Measurements from ENCODE around the gene TPP1.

Gene TPP1

GRCh38 chr11:6654281-6655019, 35.2 kb upstream of the TPP1 start:
- TF ChIP-seq GATA3 (IDR thresholded peaks at IDR 0.05; ENCODE audit: low read depth, low read length): no peak

- no peak for TF ChIP-seq GATA3 (IDR thresholded peaks at IDR 0.05; ENCODE audit: low read depth, low read length)
- TF ChIP-seq GATA2 (IDR thresholded peaks at IDR 0.05; ENCODE audit: low read depth, low read length): no peak
Measured at GRCh38 chr11:6653656-6654055, 34.4 kb upstream of the TPP1 start.

GRCh38 chr11:6653097-6653496, 33.9 kb upstream of the TPP1 start:
- TF ChIP-seq GATA3 (IDR thresholded peaks at IDR 0.05; ENCODE audit: low read depth, low read length): no peak
- no peak for TF ChIP-seq GATA2 (IDR thresholded peaks at IDR 0.05; ENCODE audit: low read depth, low read length)

- TF ChIP-seq GATA2 (IDR thresholded peaks at IDR 0.05; ENCODE audit: low read depth, low read length): no peak
Measured at GRCh38 chr11:6652182-6652581, 33.0 kb upstream of the TPP1 start.

- TF ChIP-seq GATA2 (IDR thresholded peaks at IDR 0.05; ENCODE audit: low read depth, low read length) (no peak), GATA3 (IDR thresholded peaks at IDR 0.05; ENCODE audit: low read depth, low read length) (no peak)
Measured at GRCh38 chr11:6650980-6651379, 31.8 kb upstream of the TPP1 start.

- no peak for TF ChIP-seq GATA3 (IDR thresholded peaks at IDR 0.05; ENCODE audit: low read depth, low read length)
- no peak for TF ChIP-seq GATA2 (IDR thresholded peaks at IDR 0.05; ENCODE audit: low read depth, low read length)
Measured at GRCh38 chr11:6650104-6650503, 30.9 kb upstream of the TPP1 start.

- TF ChIP-seq GATA2 (IDR thresholded peaks at IDR 0.05; ENCODE audit: low read depth, low read length) (no peak), GATA3 (IDR thresholded peaks at IDR 0.05; ENCODE audit: low read depth, low read length) (no peak)
Measured at GRCh38 chr11:6648501-6648900, 29.3 kb upstream of the TPP1 start.

GRCh38 chr11:6647836-6648235, 28.6 kb upstream of the TPP1 start:
- no peak for TF ChIP-seq GATA2 (IDR thresholded peaks at IDR 0.05; ENCODE audit: low read depth, low read length)
- TF ChIP-seq GATA3 (IDR thresholded peaks at IDR 0.05; ENCODE audit: low read depth, low read length): no peak

- TF ChIP-seq GATA2 (IDR thresholded peaks at IDR 0.05; ENCODE audit: low read depth, low read length): no peak
- TF ChIP-seq GATA3 (IDR thresholded peaks at IDR 0.05; ENCODE audit: low read depth, low read length): no peak
Measured at GRCh38 chr11:6646918-6647679, 27.9 kb upstream of the TPP1 start.

GRCh38 chr11:6646576-6646917, 27.3 kb upstream of the TPP1 start:
- no peak for TF ChIP-seq GATA2 (IDR thresholded peaks at IDR 0.05; ENCODE audit: low read depth, low read length)
- TF ChIP-seq GATA3 (IDR thresholded peaks at IDR 0.05; ENCODE audit: low read depth, low read length): no peak

- no peak for TF ChIP-seq GATA2 (IDR thresholded peaks at IDR 0.05; ENCODE audit: low read depth, low read length)
- TF ChIP-seq GATA3 (IDR thresholded peaks at IDR 0.05; ENCODE audit: low read depth, low read length): no peak
Measured at GRCh38 chr11:6646071-6646470, 26.8 kb upstream of the TPP1 start.

- no peak for TF ChIP-seq GATA3 (IDR thresholded peaks at IDR 0.05; ENCODE audit: low read depth, low read length)
- no peak for TF ChIP-seq GATA2 (IDR thresholded peaks at IDR 0.05; ENCODE audit: low read depth, low read length)
Measured at GRCh38 chr11:6642957-6643356, 23.7 kb upstream of the TPP1 start.

- TF ChIP-seq GATA3 (IDR thresholded peaks at IDR 0.05; ENCODE audit: low read depth, low read length): no peak
- TF ChIP-seq GATA2 (IDR thresholded peaks at IDR 0.05; ENCODE audit: low read depth, low read length): no peak
Measured at GRCh38 chr11:6640985-6641701, 21.9 kb upstream of the TPP1 start.

GRCh38 chr11:6640036-6640984, 21.1 kb upstream of the TPP1 start:
- TF ChIP-seq GATA2 (IDR thresholded peaks at IDR 0.05; ENCODE audit: low read depth, low read length): no peak
- TF ChIP-seq GATA3 (IDR thresholded peaks at IDR 0.05; ENCODE audit: low read depth, low read length): no peak

Data from SH-SY5Y (cell line).